NOMO-1 treated with DMSO at 0.1 percent for 48 hours (cell line): ENCODE measurements around the gene BCL11A.
A peak's percentile ranks its signal among the peaks of the same experiment; 100 is the strongest.

Experiments
- DNase-seq: peaks from one replicate; lab custom pipeline; 2025; ENCODE audit not compliant: unreplicated experiment; lab: John Stamatoyannopoulos, UW

The BCL11A gene

DNA sequence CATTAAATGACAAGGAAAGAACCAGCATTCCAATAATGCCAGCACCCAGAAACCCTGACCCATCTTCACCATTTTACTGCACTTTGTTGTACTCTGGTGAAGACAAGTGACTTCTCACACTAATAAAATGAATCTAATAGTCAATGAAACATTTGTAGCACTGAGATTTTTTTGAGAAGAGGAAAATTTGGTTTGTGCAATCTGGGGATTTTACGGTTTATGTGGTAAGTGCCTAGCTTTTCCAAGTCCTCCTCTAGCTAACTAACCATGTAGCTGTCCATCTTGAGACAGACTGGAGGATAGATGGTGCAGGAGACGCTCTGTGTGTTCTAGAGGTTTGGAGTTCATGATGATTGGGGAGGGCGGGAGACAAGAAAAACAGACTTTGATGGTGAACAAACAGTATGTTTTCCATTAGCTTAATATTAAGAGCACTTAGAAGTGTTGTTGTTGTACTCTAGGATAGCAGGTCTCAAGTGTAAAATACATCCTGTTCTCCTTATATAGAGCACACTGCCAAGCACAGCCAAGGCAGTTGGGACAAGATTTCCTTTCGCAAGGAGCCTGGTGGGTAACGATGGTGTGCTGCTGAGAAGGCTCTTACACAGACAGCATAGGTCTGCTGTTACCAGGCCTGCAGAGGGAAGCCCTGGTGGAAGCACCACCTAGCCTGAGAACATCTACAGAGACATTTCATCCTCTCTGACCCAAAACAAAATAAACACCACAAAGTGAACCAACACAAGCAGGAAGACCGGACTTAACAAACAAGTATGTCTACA lies 83.7 kb downstream of the BCL11A start:
- DNase-seq = no peak

DNA sequence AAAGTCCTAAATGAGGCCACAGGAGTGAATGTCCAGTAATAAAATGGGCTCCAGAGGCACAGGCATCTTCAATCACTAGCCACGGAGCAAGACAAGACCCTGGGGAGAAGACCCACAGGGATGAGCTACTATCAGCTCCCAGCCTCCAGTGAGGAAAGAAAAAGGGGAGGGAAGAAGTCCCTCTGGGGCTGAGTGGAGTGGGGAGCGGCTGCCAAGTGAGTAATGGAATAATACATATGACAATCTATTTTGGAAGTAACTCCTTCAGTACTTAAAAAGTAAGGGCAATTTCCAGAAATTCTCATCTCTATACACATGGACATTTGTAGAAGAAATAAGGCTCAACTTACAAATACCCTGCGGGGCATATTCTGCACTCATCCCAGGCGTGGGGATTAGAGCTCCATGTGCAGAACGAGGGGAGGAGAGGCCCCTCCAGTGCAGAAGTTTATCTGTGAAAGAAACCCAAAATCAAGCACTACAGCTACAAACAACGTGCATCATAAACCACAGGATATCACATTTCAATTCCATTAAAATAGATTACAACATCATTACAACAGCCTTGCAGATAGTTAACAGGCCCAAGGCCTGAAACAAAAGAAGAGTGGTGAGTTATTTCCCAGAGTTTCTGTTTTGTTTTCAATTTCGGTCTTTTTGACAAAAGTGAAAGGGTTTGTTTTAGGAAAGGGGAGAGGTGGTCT lies 84.9 kb downstream of the BCL11A start:
- DNase-seq = peak; percentile 15

DNA sequence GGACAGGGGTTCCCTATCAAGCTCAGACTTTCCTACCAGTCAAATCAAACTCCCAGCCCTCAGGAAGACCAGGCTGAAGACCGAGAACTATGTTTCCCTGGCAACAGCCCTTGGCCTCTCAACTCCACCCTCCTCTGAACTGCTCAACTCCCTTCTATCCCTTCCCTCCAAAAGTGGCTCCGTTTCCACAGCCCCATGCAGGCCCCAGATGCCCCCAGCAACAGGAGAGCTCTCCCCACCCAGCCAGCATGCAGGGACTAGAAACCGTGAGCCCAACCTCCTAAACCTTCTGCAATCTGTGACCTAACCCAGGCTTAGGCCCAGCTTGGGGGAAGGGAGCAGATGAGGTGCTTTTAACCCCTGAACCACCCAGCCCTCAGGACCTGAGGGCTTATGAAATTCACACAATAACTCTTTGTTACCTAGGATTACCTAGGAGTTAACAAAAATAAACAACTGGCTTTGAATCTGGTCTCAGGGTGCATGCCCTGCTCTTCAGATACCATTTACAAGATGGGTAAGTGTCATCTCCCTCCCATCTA lies 87.2 kb downstream of the BCL11A start:
- DNase-seq = no peak

DNA sequence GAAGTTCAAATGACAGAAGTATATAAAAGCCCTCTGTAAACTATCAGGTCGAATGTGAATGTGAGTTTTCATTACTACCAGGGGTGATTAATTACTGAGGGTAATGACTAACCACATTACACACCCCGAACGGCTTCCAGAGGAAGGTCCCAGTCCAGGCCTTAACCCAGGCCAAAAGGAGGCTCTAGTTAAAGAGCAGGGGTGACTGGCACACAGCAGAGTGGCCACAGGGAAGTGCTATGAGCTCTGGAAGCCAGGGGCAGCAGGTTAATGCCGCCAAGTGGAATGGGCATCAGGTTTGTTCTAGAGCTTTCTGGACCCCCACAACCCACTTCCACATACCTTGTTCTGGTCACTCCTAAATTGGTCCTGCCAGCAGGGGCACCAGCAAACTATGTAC lies 87.7 kb downstream of the BCL11A start:
- DNase-seq = no peak

DNA sequence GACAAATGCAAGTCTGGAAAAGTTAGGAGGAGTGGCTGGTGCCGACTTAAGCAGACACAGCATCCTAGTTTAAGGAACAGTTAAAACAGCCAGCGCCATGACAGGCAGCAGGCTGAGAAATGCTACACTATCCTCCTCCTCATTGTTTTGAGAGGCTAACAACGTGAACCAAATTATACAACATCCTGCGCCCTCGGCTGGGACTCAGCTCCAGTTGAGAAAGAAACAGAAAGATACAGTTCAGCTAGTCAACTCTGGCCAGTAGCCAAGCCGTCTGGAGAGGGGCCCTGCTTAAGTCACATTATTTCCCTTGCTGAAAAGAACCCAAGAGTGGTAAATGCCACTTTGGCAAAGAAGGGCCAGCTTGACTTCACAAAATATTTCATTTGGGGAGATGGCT lies 90.2 kb downstream of the BCL11A start:
- DNase-seq = no peak

DNA sequence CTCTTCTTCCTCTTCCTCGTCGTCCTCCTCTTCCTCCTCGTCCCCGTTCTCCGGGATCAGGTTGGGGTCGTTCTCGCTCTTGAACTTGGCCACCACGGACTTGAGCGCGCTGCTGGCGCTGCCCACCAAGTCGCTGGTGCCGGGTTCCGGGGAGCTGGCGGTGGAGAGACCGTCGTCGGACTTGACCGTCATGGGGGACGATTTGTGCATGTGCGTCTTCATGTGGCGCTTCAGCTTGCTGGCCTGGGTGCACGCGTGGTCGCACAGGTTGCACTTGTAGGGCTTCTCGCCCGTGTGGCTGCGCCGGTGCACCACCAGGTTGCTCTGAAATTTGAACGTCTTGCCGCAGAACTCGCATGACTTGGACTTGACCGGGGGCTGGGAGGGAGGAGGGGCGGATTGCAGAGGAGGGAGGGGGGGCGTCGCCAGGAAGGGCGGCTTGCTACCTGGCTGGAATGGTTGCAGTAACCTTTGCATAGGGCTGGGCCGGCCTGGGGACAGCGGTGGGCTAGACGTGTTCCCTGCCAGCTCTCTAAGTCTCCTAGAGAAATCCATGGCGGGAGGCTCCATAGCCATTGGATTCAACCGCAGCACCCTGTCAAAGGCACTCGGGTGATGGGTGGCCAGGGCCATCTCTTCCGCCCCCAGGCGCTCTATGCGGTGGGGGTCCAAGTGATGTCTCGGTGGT lies 91.9 kb downstream of the BCL11A start:
- no peak for DNase-seq

DNA sequence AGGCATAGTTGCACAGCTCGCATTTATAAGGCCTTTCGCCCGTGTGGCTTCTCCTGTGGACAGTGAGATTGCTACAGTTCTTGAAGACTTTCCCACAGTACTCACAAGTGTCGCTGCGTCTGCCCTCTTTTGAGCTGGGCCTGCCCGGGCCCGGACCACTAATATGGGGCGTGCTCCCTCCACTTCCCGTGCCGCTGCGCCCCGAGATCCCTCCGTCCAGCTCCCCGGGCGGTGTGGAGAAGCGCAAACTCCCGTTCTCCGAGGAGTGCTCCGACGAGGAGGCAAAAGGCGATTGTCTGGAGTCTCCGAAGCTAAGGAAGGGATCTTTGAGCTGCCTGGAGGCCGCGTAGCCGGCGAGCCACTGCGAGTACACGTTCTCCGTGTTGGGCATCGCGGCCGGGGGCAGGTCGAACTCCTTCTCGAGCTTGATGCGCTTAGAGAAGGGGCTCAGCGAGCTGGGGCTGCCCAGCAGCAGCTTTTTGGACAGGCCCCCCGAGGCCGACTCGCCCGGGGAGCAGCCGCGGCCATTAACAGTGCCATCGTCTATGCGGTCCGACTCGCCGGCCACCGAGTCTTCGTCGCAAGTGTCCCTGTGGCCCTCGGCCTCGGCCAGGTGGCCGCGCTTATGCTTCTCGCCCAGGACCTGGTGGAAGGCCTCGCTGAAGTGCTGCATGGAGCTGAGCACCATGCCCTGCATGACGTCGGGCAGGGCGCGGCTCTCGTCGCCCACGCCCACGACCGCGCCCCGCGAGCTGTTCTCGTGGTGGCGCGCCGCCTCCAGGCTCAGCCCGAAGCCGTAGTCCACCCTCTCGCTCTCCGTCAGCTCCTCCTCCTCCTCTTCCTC lies 92.7 kb downstream of the BCL11A start:
- DNase-seq = no peak

DNA sequence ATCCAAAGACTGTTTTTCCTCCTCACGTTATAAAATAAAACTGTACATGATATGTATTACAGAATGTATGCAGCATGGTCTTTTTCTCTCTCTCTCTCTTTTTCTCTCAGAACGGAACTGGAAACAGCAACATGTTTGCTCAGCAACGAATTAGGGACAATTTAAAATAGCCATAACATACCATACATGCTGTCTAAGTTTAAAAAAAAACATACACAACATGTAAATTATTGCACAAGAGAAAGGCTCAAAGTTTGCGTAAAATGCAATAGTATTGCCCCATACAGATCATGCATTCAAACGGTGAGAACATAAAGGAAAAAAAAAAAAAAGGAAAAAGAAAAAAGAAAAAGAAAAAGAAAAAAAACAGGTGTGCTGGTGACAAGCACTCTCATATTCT lies 93.6 kb downstream of the BCL11A start:
- DNase-seq = peak; percentile 23

DNA sequence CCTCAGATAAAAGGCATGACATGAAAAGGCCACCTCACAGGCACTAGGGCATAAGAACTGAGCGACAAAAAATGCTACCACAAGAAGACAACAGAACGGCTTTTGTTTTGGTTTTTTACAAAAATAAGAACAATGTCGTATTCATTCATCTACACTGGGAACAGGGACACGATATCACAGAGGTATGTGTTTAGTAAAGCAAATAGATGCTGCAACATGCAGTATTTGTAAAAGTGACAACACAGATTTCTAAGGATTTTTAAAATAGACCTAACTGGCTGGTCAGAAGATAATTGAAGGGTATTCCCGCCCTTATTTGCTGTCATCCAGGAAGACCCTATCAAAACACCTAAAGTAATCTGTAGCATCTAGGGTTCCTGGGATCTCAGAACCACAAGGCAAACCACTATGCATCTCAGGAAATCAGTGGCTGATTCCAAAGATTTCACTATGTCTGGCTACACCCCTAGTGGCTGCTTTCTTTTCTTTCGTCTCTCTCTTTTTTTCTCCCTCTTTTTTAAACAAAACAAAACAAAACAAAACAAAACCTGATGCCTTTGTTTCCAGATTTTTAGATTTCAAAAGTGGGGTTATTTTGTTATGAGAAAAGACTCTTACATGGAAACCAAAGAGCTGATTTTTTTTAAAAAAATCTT lies 97.2 kb downstream of the BCL11A start:
- DNase-seq = no peak

DNA sequence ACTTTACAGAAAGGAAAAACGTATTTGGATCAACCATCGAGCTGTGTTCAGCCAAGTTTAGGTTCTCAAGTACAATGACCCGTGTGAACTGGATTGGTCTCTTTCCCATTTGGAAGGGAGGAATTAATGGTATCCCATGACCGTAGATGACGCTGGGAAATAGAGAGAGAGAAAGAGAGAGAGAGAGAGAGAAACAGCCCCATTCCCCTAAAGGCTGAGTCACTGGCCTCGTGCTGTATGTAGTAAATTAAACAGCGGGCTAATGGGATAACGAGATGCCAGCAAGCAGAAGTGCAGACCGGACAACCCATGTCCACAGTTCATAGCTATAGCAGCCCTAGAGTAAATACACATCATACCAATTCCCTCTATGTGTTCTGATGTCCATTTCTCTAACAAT lies 99.6 kb downstream of the BCL11A start:
- no peak for DNase-seq

DNA sequence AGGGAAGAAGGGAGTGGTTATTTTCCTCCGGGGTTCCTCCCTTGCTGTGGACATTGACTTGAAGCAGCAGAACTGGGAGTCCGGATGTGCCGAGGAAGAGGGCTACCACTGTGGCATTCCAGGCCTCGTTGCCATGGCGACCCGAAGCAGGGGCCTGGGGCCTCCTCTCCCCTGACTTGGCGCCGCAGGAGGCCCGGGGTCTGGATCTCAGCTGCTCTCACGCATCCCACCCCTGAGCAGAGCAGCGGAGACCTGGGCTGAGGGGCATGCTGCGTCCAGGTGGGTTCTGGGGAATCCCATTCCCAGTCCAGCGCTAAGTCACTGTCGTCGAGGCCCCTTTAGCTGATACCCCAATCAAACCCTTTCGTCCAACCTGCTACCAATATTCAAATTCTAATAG lies 100.2 kb downstream of the BCL11A start:
- no peak for DNase-seq

DNA sequence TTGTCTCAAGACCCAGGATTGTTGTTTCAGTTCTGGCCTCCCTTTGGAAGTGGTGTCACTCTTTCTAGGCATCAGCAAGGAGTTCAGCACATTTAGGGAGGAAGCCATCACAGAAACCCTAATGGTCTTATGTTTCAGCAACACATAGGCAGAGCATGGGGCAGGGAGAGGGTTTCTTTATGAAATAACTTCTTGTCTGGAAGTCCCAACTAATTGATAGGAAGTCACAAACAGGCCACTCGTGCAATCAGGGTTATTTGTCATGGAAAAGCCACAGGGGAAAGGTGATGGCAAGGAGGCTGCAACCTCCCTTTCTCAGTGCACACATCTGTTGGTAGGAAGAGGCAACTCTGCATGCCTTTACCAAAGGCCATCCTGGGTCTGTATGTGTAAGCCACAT lies 103.0 kb downstream of the BCL11A start:
- DNase-seq = no peak

DNA sequence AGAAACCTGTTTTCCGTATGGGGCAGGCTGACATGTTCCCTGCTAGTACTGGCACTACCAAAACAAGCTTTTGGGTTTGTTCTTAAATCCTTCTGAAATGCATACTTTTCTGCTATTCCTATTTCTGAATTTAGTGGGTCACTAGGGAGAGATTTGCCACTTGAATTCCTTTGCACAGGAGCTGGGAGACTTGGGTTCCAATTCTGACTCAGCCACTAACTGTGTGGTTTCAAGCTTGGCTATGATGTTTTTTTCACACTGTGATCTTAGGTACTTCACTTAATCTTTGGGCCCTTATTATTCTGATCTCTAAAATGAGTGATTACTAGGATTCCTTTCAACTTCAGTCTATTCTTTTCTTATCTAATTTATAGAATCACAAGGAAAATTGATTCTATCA lies 105.5 kb downstream of the BCL11A start:
- no peak for DNase-seq

DNA sequence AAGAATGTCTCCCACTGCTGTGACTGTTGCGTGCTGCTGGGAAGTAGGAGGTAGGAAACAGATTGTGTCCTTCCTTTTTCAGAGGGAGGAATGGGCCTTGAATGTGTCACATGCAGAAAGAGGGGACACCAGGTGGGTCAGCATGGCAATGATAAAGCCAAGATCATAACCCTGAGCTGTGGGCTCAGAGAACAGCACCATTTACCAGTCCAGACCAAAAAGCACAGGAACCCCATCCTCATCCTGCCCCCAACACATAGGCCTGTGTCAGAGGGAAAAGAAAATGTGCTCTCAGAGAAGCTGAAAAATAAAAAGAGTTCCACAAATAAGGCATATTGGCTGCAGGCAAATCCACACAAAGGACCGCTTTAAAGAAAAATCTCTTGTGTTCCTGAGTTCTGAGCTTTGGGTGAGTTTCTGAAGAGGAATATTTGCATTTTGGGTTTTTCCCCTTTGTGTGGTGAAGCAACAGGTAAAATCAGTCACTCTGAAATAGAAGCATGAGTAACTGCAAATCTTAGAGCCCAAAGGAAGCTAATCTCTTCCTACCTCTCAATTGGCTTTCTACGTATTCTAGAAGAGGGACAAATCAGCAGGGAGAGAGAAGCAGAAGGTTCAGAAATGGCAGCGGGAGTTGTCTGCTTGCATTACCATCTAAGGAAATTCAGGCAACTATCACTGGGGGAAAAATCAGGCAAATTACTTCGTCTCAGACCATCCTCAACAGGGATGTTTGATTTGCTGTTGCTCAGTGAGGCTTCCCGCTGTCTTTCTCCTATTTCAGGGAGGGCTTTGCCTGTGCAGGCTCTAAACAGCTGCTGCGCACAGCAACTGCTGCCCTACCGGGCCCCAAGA lies 106.8 kb downstream of the BCL11A start:
- no peak for DNase-seq

DNA sequence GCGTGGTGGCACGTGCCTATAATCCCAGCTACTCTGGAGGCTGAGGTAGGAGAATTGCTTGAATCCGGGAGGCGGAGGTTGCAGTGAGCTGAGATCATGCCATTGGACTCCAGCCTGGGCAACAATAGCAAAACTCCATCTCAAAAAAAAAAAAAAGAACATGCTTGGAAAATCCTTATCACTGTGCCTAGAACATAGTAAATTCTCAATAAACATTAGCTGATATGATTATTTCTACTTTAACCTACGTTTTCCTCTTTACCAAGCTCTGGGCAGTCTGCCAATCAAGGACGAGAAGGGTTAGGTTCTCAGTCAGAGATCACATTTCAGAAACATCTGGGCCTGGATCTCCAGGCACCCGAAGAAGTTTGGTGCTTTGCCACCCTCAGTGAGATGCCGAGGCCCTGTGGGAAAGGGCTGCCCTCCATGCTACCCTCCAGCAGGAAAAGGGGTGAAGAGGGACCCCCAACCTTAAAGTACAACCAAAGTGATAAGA lies 107.7 kb downstream of the BCL11A start:
- DNase-seq = no peak

DNA sequence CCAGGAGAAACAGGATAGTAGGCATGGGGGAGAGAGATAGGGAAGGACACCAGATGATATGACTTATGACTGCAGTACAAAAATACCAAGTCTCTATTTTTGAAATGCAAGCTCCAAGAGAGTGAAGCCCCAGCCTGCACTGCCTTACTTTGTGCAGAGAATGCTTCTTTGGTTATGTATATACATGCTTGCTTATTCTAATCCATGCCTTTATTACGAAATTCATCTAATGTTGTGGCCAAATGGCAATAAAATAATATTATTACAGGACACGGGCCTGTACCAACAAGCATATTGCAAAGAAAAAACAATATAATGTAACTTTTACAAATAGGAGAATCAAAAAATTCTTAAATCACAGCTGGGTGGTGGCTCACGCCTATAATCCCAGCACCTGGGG lies 110.8 kb downstream of the BCL11A start:
- no peak for DNase-seq

DNA sequence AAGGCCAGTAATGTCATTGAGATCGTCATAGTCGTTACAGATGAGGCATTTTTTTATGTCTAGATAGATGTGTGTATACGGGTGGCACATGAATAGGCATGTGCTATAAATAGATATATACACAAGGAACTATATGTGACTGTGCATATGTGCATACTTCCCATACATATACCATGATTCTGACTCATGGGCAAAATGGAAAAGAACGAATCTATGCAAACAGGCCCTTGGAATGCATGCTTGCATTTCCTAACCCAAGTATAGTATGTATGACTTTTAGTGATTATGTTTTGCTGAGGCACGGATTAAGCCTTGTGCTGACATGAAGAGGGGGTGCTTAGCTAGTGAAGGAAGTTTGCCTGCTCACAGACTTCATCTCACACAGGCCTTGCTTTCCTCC lies 111.7 kb downstream of the BCL11A start:
- no peak for DNase-seq

DNA sequence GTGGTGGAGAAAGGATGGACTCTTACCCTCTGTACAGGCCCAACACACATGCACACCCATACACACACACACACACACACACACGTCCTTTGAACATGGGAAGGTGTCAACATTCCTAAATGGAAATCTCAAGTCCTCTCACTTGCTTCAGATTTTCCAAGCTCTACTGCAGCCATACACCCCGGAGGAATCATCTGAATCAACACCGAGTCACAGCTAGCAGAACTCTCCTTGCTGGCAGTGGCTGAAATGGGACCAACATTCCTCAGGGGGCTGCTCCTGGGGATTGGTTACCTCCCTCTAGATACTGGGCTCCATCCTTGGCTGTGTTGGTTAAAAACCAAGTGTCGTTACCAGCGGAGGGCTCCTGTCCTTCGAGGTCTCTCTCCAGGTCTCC lies 112.7 kb downstream of the BCL11A start:
- DNase-seq = no peak

DNA sequence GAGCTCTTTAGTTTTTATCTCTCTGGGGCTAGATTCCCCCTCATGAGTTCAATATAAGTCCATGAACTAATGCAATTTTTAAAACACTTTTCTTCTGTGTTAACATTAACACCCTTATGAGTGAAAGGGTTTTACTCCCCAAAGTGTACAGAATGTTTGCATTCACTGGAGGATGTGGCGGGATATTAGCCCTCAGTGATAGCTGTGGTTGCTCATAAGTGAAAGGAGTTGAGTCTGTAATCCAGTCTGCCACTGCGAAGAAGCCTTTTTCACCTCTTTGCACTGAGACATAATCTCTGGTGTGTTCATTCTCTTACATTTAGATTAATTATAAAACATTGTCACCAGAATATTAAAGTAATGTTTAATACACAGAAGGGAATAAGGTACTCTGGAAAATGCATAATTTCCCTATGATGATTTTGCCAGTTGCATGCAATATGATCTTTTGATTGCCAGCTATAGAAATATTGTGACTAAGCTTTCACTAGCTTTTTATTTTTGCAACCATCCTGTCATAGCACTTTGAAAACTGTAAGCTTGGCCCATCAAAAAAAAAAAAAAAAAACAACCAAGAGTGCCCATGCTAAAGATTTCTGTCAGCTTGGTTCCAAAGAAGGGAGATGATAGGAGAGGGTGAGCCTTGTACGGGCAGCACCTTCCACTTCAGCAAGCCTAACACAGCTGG lies 113.2 kb downstream of the BCL11A start:
- DNase-seq = no peak
